RWPE2 (cell line): ENCODE data around the gene TRHDE.
A peak's percentile ranks its signal among the peaks of the same experiment; 100 is the strongest.

Experiments used
- ATAC-seq: fragments of 200-7000 bp; cut with Tn5 transposase; 3 replicates; pipeline ENCODE4 v1.9.1; 2021; ENCODE audit warnings: low read depth
- DNase-seq: peaks from one replicate; pipeline ENCODE4 v3.0.0-alpha.2; 2020; ENCODE audit warnings: low spot score
- H3K27ac ChIP-seq: fragments of 450-650 bp; 2 replicates; pipeline ENCODE4 v1.5.1; 2017; ENCODE audit warnings: mild to moderate bottlenecking; ENCODE audit not compliant: poor library complexity, severe bottlenecking
- H3K27me3 ChIP-seq: fragments of 250-450 bp; sonication (Bioruptor Pico); 2 replicates; pipeline ENCODE4 v1.5.1; 2021; ENCODE audit warnings: mild to moderate bottlenecking, moderate library complexity; ENCODE audit not compliant: insufficient read depth, poor library complexity, severe bottlenecking
- H3K36me3 ChIP-seq: fragments of 250-450 bp; sonication (Bioruptor Pico); 2 replicates; pipeline ENCODE4 v1.5.1; 2020; ENCODE audit warnings: low read depth, mild to moderate bottlenecking, moderate library complexity
- H3K4me1 ChIP-seq: fragments of 250-450 bp; sonication (Bioruptor Pico); 2 replicates; pipeline ENCODE4 v1.5.1; 2021; ENCODE audit warnings: mild to moderate bottlenecking, moderate library complexity; ENCODE audit not compliant: insufficient read depth, poor library complexity, severe bottlenecking
- H3K4me3 ChIP-seq: fragments of 250-450 bp; sonication (Bioruptor Pico); 2 replicates; pipeline ENCODE4 v1.5.1; 2021; ENCODE audit warnings: mild to moderate bottlenecking, moderate library complexity; ENCODE audit not compliant: severe bottlenecking
- H3K9me3 ChIP-seq: fragments of 250-450 bp; sonication (Bioruptor Pico); 2 replicates; pipeline ENCODE4 v1.5.1; 2021; ENCODE audit warnings: mild to moderate bottlenecking, moderate library complexity; ENCODE audit not compliant: severe bottlenecking
- CTCF ChIP-seq: fragments of 450-650 bp; IDR thresholded peaks from one replicate; pipeline ENCODE4 v1.5.1; 2017; ENCODE audit warnings: mild to moderate bottlenecking, moderate library complexity; ENCODE audit not compliant: poor library complexity, severe bottlenecking

Gene TRHDE

GRCh38 chr12:72272091-72272661 is at the start of gene TRHDE:
Gene TRHDE (plus strand): TSS chr12:72272370. CDS start chr12:72272644, 274 bp downstream.
- no peak for DNase-seq
- H3K27ac ChIP-seq = no peak within 1 kb of the TSS
- H3K9me3 ChIP-seq = no peaks in the 10 kb centered on the region
- H3K27me3 ChIP-seq = peaks cover 100% of the 10 kb centered on the region
- H3K4me3 ChIP-seq = peak within 1 kb of the TSS; percentile 23
- no peaks in the 10 kb centered on the region for H3K4me1 ChIP-seq
- peak; percentile 49; the same call in 1 of the 3 replicates for ATAC-seq
- TF ChIP-seq CTCF = no peak
- H3K36me3 ChIP-seq = no peaks in the 10 kb centered on the region

GRCh38 chr12:72226510-72226909 is 45.7 kb upstream of the TRHDE start:
- Histone ChIP-seq H3K9me3 (no peaks in the 10 kb centered on the region), H3K27ac (no peak overlapping the region), H3K4me1 (no peaks in the 10 kb centered on the region), H3K27me3 (no peaks in the 10 kb centered on the region), H3K4me3 (no peak overlapping the region), H3K36me3 (no peaks in the 10 kb centered on the region)
- DNase-seq (no peak), ATAC-seq (no peak)
- TF ChIP-seq CTCF = no peak

- Histone ChIP-seq H3K9me3 (no peaks in the 10 kb centered on the region), H3K4me3 (no peak overlapping the region), H3K36me3 (no peaks in the 10 kb centered on the region), H3K4me1 (no peaks in the 10 kb centered on the region), H3K27me3 (no peaks in the 10 kb centered on the region), H3K27ac (no peak overlapping the region)
- ATAC-seq = no peak
- no peak for TF ChIP-seq CTCF
- no peak for DNase-seq
Observed at GRCh38 chr12:72228424-72228823, 43.7 kb upstream of the TRHDE start.

GRCh38 chr12:72230589-72230988 is 41.6 kb upstream of the TRHDE start:
- Histone ChIP-seq H3K27me3 (no peaks in the 10 kb centered on the region), H3K36me3 (no peaks in the 10 kb centered on the region), H3K4me3 (no peak overlapping the region), H3K9me3 (no peaks in the 10 kb centered on the region), H3K27ac (no peak overlapping the region), H3K4me1 (no peaks in the 10 kb centered on the region)
- TF ChIP-seq CTCF = no peak
- DNase-seq = no peak
- ATAC-seq = peak; percentile 29; the same call in 1 of the 3 replicates

- Histone ChIP-seq H3K27ac (no peak overlapping the region), H3K4me3 (no peak overlapping the region), H3K36me3 (no peaks in the 10 kb centered on the region), H3K4me1 (no peaks in the 10 kb centered on the region), H3K9me3 (no peaks in the 10 kb centered on the region), H3K27me3 (no peaks in the 10 kb centered on the region)
- TF ChIP-seq CTCF = no peak
- no peak for ATAC-seq
- DNase-seq = no peak
Observed at GRCh38 chr12:72234886-72235285, 37.3 kb upstream of the TRHDE start.
